ENCODE measurements around the gene TK2.
"Not testable (repeated sequence)": the region's sequence is repeated elsewhere in the genome, so short reads cannot be mapped to it uniquely, and the experiment has no call there.

Gene TK2

GRCh38 chr16:66519482-66520373, 30.2 kb downstream of the TK2 start:
- no peak for DNase-seq (ENCODE audit: low spot score)

- DNase-seq (ENCODE audit: low spot score): no peak
Observed at GRCh38 chr16:66517586-66518263, 32.2 kb downstream of the TK2 start.

- peak; percentile 80 for DNase-seq (ENCODE audit: low spot score)
Observed at GRCh38 chr16:66516808-66517585, 32.9 kb downstream of the TK2 start.

GRCh38 chr16:66516509-66516807, 33.5 kb downstream of the TK2 start:
- no peak for DNase-seq (ENCODE audit: low spot score)

GRCh38 chr16:66515596-66516508, 34.1 kb downstream of the TK2 start:
- DNase-seq (ENCODE audit: low spot score): no peak

GRCh38 chr16:66514980-66515595, 34.8 kb downstream of the TK2 start:
- DNase-seq (ENCODE audit: low spot score): not testable (repeated sequence)

- not testable (repeated sequence) for DNase-seq (ENCODE audit: low spot score)
Observed at GRCh38 chr16:66514391-66514790, 35.5 kb downstream of the TK2 start.

- no peak for DNase-seq (ENCODE audit: low spot score)
Observed at GRCh38 chr16:66513111-66513723, 36.7 kb downstream of the TK2 start.

- DNase-seq (ENCODE audit: low spot score): no peak
Observed at GRCh38 chr16:66512272-66513110, 37.4 kb downstream of the TK2 start.

- no peak for DNase-seq (ENCODE audit: low spot score)
Observed at GRCh38 chr16:66511602-66512271, 38.2 kb downstream of the TK2 start.

- DNase-seq (ENCODE audit: low spot score): no peak
Observed at GRCh38 chr16:66510711-66511601, 39.0 kb downstream of the TK2 start.

GRCh38 chr16:66510298-66510697, 39.6 kb downstream of the TK2 start:
- DNase-seq (ENCODE audit: low spot score): no peak

GRCh38 chr16:66509576-66509975, 40.3 kb downstream of the TK2 start:
- DNase-seq (ENCODE audit: low spot score): no peak

GRCh38 chr16:66508914-66509496, 40.9 kb downstream of the TK2 start:
- DNase-seq (ENCODE audit: low spot score): no peak

GRCh38 chr16:66508248-66508913, 41.5 kb downstream of the TK2 start:
- no peak for DNase-seq (ENCODE audit: low spot score)

- DNase-seq (ENCODE audit: low spot score): no peak
Observed at GRCh38 chr16:66507731-66508239, 42.1 kb downstream of the TK2 start.

- no peak for DNase-seq (ENCODE audit: low spot score)
Observed at GRCh38 chr16:66503612-66504011, 46.3 kb downstream of the TK2 start.

All from HuH-7.5 (cell line).